Glutamatergic neuron (in vitro differentiated cells): ENCODE results near the gene PCOLCE2. TPM values are rescaled to one million over a fixed set of nuclear protein-coding genes. Genes with fewer than 3 reads are reported as not detected.
"Not testable (repeated sequence)": the region's sequence is repeated elsewhere in the genome, so short reads cannot be mapped to it uniquely, and the experiment has no call there.

Experiments
- DNase-seq: peaks from one replicate; pipeline ENCODE4 v3.0.0; 2022
- H3K27ac Mint-ChIP-seq: one replicate; pipeline ENCODE4 v1.8.0; 2020; ENCODE audit warnings: mild to moderate bottlenecking, mixed read lengths, inconsistent platforms; ENCODE audit not compliant: unreplicated experiment
- H3K27me3 Mint-ChIP-seq: one replicate; pipeline ENCODE4 v1.8.0; 2020; ENCODE audit warnings: mild to moderate bottlenecking, moderate library complexity, mixed read lengths, inconsistent platforms; ENCODE audit not compliant: unreplicated experiment
- H3K36me3 Mint-ChIP-seq: one replicate; pipeline ENCODE4 v1.8.0; 2020; ENCODE audit warnings: mild to moderate bottlenecking, mixed read lengths, inconsistent platforms; ENCODE audit not compliant: unreplicated experiment
- H3K4me1 Mint-ChIP-seq: one replicate; pipeline ENCODE4 v1.8.0; 2020; ENCODE audit warnings: mild to moderate bottlenecking, low read depth, mixed read lengths, inconsistent platforms; ENCODE audit not compliant: unreplicated experiment
- H3K4me3 Mint-ChIP-seq: one replicate; pipeline ENCODE4 v1.8.0; 2020; ENCODE audit warnings: mild to moderate bottlenecking, mixed read lengths, inconsistent platforms; ENCODE audit not compliant: unreplicated experiment
- H3K9me3 Mint-ChIP-seq: one replicate; pipeline ENCODE4 v1.8.0; 2020; ENCODE audit warnings: mild to moderate bottlenecking, moderate library complexity, mixed read lengths, inconsistent platforms; ENCODE audit not compliant: unreplicated experiment
- total RNA-seq: library from RNA; stranded (reverse); fragmentation: NEBNext Ultra II Directional; extraction: Animal tissue kit (Norgen Biotek cat#: 25700); gene quantifications from one replicate; pipeline ENCODE4 v1.2.1, GENCODE V29; 2021; ENCODE audit not compliant: unreplicated experiment
- TF ChIP-seq, protein P1 (sequence below): fragments of 200-600 bp; sonication (generic); IDR thresholded peaks from one replicate; pipeline ENCODE4 v1.5.0; 2021; ENCODE audit not compliant: partially characterized antibody, unreplicated experiment

The PCOLCE2 gene
- total RNA-seq, 1 donor from 2014 or later: 33.4 TPM

DNA sequence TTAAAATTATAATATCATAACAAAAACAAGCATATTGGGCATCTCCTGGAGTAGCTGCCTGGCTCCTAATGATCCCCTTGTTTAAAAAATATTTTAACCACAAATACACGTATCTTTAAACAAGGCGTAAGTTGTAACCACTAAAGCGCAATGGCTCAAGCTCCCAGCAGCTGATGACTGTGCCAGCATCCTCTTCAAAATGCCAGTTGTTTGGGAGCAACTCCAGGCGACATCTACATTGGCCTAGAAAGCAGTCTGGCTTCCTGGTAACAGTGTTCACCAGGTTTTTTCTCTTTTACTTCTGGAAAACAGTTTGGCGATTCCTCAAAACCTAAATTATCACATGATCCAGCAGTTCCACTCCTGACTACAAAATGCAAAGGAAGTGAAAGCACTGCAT is 13.8 kb downstream of the PCOLCE2 start:
- Mint-ChIP-seq H3K27me3 (peaks cover 3% of the 10 kb centered on the region), H3K27ac (no peak overlapping the region), H3K36me3 (no peaks in the 10 kb centered on the region), H3K9me3 (peaks cover 8% of the 10 kb centered on the region), H3K4me1 (peaks cover 13% of the 10 kb centered on the region), H3K4me3 (no peak overlapping the region)
- no peak for DNase-seq
- TF ChIP-seq, protein P1, sequence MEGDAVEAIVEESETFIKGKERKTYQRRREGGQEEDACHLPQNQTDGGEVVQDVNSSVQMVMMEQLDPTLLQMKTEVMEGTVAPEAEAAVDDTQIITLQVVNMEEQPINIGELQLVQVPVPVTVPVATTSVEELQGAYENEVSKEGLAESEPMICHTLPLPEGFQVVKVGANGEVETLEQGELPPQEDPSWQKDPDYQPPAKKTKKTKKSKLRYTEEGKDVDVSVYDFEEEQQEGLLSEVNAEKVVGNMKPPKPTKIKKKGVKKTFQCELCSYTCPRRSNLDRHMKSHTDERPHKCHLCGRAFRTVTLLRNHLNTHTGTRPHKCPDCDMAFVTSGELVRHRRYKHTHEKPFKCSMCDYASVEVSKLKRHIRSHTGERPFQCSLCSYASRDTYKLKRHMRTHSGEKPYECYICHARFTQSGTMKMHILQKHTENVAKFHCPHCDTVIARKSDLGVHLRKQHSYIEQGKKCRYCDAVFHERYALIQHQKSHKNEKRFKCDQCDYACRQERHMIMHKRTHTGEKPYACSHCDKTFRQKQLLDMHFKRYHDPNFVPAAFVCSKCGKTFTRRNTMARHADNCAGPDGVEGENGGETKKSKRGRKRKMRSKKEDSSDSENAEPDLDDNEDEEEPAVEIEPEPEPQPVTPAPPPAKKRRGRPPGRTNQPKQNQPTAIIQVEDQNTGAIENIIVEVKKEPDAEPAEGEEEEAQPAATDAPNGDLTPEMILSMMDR: no peak

DNA sequence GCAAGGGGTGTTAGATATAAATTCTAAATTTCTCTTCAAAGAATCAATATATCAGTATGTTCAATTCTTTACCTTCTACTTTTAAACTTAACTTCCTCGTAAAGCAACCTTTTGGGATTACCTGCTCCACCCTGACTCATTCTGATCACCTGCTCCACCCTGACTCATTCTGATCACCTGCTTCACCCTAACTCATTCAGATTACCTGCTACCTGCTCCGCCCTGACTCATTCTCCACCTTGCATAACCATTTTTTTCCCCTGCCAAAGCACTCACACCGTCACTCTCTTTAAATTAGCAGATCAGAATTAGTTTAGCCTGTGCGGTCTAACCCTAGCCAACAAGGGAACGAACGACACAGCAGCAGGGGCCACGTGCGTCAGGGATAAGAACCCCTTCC is 20.5 kb downstream of the PCOLCE2 start:
- not testable (repeated sequence) for DNase-seq, H3K27me3 Mint-ChIP-seq

DNA sequence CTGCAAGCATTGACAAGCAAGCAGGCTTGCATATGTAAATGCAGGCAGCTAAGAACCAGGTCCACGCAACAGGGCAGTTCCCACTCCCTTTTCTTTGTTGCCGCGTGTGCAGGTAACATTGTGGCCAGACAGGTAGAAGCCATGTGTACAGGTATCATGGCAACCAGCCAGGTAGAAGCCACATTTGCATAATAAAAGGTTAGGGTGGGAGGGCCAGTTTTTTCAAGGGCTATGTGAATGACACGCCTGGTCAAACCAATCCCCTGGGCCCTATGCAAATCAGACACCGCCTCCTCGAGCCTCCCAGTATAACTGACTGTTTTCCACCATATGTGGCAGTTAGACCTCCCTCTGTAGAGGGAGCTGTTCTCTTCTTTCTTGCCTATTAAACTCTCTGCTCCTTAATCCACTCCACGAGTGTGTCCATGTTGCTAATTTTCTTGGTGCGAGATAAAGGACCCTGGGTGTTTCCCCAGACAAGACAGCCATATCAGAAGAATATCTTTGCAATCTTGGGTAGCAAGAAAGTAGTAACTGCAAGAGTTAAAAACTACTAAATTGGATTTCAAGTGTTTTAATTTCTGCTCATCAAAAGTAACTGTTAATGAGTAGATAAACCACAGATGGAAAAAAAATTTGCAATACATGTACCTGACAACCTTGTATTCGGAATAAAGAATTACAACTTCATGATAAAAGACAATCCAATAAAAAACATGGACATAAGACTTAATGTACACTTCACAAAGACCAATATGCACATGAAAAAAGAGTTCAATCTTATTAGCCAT is 21.8 kb downstream of the PCOLCE2 start:
- Mint-ChIP-seq H3K9me3 (peaks cover 6% of the 10 kb centered on the region), H3K27me3 (peaks cover 9% of the 10 kb centered on the region), H3K4me3 (peak overlapping the region; percentile 79), H3K4me1 (peaks cover 35% of the 10 kb centered on the region), H3K36me3 (no peaks in the 10 kb centered on the region), H3K27ac (peak overlapping the region; percentile 93)
- peak; percentile 66 for DNase-seq
- TF ChIP-seq, protein P1: peak; percentile 31

More for the DNA sequence above, 20.5 kb downstream of the PCOLCE2 start:
- H3K4me3 Mint-ChIP-seq, H3K27ac Mint-ChIP-seq, H3K36me3 Mint-ChIP-seq, H3K9me3 Mint-ChIP-seq: not testable (repeated sequence)
- peaks cover 32% of the 10 kb centered on the region for H3K4me1 Mint-ChIP-seq

DNA sequence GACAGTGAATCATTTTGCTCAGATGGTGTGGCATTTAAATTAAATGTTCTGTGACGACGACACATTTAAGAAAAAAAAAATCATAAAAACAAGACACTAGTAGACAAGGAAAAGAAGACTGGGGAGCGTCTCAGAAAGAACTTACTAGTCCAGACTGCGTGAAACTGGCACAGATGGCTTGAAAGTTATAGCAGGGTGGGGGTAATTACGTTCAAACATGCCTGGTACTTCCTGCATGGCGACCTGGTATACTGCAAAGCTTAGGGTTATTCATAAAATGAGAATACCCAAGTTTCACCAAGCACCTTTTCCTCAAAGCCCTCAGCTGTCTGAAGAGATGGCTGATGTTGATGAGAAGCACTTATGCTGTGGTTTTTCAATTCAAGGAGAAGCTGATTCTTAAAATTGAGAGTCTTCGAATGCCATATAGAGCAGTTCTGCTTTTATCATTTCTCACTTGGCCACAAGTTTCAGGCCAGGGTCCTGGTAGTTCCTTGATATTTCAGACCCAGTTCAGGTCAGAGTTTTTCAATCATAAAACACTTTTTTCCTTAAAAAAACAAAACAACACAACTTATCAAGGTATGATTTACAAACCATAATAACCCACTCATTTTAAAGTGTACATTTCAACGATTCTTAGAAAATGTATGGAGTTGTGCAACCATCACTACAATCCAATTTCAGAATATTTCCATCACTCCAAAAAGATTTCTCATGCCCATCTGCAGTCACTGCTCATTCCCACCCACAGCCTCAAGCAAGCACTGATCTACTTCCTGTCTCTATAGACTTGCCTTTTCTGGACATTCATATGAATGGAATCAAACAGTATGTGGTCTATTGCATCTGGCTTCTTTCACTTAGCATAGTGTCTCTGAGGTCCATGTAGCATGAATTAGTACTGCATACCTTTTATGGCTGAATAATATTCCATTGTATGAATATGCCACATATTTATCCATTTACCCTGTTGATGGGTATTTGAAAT is 24.7 kb downstream of the PCOLCE2 start:
- Mint-ChIP-seq H3K27ac (peak overlapping the region; percentile 99), H3K4me3 (peak overlapping the region; percentile 39), H3K36me3 (no peaks in the 10 kb centered on the region), H3K9me3 (peaks cover 8% of the 10 kb centered on the region), H3K4me1 (peaks cover 49% of the 10 kb centered on the region), H3K27me3 (peaks cover 9% of the 10 kb centered on the region)
- DNase-seq: no peak
- TF ChIP-seq, protein P1: no peak

DNA sequence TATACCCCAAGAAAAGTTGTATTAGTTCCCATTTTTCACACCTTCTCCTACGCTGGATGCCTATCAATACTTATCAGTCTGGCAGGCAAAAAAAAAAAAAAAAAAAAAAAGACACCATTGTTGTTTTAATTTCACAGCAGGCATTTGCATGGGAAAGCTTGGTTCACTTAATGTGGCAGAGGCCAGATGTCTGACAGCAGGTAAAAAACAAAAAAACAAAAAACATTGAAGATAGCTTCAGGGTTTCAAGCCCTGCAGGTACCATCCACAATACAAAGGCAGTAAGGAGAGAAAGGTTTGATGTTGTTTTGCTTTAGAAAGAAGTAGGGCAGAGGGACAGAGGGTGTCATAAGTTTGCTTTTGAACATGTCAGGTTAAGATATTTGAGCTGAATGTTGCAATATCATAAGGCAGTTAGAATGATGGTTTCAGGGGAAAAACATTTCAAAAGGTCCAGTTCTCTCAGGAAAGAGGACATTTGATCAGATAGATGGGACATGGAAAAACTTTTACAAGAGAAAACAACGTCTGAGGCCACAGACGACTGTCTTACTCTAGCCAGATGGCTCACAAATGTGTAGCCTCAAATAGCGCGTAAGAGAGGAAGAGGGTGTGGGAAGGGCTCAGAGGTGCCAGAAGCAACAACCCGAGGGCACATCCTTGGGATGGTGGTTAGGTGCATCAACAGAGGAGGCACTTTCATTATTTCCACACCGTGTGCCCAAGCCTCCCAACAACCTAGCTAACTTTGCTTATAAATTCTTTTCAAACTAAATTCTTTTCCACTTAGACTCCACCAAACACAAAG is 25.7 kb downstream of the PCOLCE2 start:
- H3K4me1 Mint-ChIP-seq: peaks cover 49% of the 10 kb centered on the region
- TF ChIP-seq, protein P1: no peak
- H3K36me3 Mint-ChIP-seq: no peaks in the 10 kb centered on the region
- H3K27ac Mint-ChIP-seq: peak overlapping the region; percentile 99
- H3K9me3 Mint-ChIP-seq: peaks cover 8% of the 10 kb centered on the region
- DNase-seq: no peak
- H3K4me3 Mint-ChIP-seq: peak overlapping the region; percentile 65
- H3K27me3 Mint-ChIP-seq: peaks cover 6% of the 10 kb centered on the region
